ENCODE results near the gene MBD4.

DNA sequence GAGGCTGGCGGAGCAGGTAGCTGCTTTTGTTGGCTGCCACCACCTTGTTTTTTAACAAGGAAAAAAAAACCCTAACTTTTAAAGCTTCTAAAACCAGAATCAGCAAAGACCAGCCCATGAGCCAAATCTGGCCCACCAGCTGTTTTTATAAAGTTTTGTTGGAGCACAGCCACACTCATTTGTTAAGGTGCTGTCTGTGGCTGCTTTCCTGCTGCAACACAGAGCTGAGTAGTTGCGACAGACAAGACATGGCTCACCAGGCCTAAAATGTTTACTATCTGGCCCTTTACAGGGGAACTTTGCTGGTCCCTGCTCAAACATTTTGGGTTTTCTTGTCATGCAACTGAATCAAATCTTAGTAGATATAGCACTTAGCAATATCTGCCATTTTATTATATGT is 30.2 kb downstream of the MBD4 start:
- TF ChIP-seq, protein P1, sequence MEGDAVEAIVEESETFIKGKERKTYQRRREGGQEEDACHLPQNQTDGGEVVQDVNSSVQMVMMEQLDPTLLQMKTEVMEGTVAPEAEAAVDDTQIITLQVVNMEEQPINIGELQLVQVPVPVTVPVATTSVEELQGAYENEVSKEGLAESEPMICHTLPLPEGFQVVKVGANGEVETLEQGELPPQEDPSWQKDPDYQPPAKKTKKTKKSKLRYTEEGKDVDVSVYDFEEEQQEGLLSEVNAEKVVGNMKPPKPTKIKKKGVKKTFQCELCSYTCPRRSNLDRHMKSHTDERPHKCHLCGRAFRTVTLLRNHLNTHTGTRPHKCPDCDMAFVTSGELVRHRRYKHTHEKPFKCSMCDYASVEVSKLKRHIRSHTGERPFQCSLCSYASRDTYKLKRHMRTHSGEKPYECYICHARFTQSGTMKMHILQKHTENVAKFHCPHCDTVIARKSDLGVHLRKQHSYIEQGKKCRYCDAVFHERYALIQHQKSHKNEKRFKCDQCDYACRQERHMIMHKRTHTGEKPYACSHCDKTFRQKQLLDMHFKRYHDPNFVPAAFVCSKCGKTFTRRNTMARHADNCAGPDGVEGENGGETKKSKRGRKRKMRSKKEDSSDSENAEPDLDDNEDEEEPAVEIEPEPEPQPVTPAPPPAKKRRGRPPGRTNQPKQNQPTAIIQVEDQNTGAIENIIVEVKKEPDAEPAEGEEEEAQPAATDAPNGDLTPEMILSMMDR (IDR thresholded peaks at IDR 0.05): no peak
- TF ChIP-seq POLR2A (IDR thresholded peaks at IDR 0.05): no peak

Measured in prostate gland (tissue), 2 donors.